Endodermal cell (in vitro differentiated cells): ENCODE results near the gene ITPKA. TPM values are rescaled to one million over a fixed set of nuclear protein-coding genes. Genes with fewer than 3 reads are reported as not detected.

Source experiments
- DNase-seq: peaks from one replicate; pipeline ENCODE4 v3.0.0-alpha.2; 2017
- H3K27ac ChIP-seq: 2 replicates; pipeline ENCODE4 v1.5.1; 2013; ENCODE audit warnings: mild to moderate bottlenecking, low read depth, low read length, moderate library complexity
- H3K27me3 ChIP-seq: 2 replicates; pipeline ENCODE4 v1.6.1; 2013; ENCODE audit warnings: mild to moderate bottlenecking, low read length, moderate library complexity; ENCODE audit not compliant: insufficient read depth, control insufficient read depth, poor library complexity, severe bottlenecking
- H3K36me3 ChIP-seq: 2 replicates; pipeline ENCODE4 v1.7.0; 2013; ENCODE audit warnings: mild to moderate bottlenecking, low read length, moderate library complexity; ENCODE audit not compliant: control insufficient read depth, insufficient read depth
- H3K4me1 ChIP-seq: one replicate; pipeline ENCODE4 v1.7.0; 2013; ENCODE audit warnings: low read length; ENCODE audit not compliant: control insufficient read depth, insufficient read depth
- H3K4me3 ChIP-seq: 2 replicates; pipeline ENCODE4 v1.5.1; 2013; ENCODE audit warnings: mild to moderate bottlenecking, low read length, moderate library complexity
- H3K9ac ChIP-seq: 2 replicates; pipeline ENCODE4 v1.6.1; 2013; ENCODE audit warnings: mild to moderate bottlenecking, low read length, moderate library complexity; ENCODE audit not compliant: poor library complexity, severe bottlenecking; ENCODE audit errors: extremely low read depth
- H3K9me3 ChIP-seq: 2 replicates; pipeline ENCODE4 v1.6.1; 2013; ENCODE audit warnings: mild to moderate bottlenecking, low read length, moderate library complexity; ENCODE audit not compliant: control insufficient read depth
- H3K27ac Mint-ChIP-seq: 2 replicates; pipeline ENCODE4 v1.8.0; 2020; ENCODE audit warnings: mixed read lengths
- H3K27me3 Mint-ChIP-seq: 2 replicates; pipeline ENCODE4 v1.8.0; 2021; ENCODE audit warnings: mild to moderate bottlenecking, mixed read lengths; ENCODE audit not compliant: insufficient read depth
- H3K36me3 Mint-ChIP-seq: 2 replicates; pipeline ENCODE4 v1.8.0; 2020; ENCODE audit warnings: low read depth, mixed read lengths
- H3K4me1 Mint-ChIP-seq: 2 replicates; pipeline ENCODE4 v1.8.0; 2020; ENCODE audit warnings: mixed read lengths
- H3K4me3 Mint-ChIP-seq: 2 replicates; pipeline ENCODE4 v1.8.0; 2020; ENCODE audit warnings: mild to moderate bottlenecking, moderate library complexity, mixed read lengths
- H3K9me3 Mint-ChIP-seq: 2 replicates; pipeline ENCODE4 v1.8.0; 2020; ENCODE audit warnings: mild to moderate bottlenecking, mixed read lengths
- CTCF ChIP-seq: fragments of 200-600 bp; sonication (generic); conservative IDR thresholded peaks from 2 replicates; pipeline ENCODE4 v1.5.0; 2021; ENCODE audit warnings: antibody characterized with exemption, mild to moderate bottlenecking
- WGBS, 2 experiments: methylation state at CpG; one replicate each; pipeline versions ENCODE4 v1.1.5 to v1.1.7; 2013; ENCODE audit warnings: missing lambda C conversion rate in 2 of 2, mixed read lengths in 1 of 2; ENCODE audit not compliant: insufficient coverage in 1 of 2, insufficient read length in 1 of 2; 5-methylcytosine and 5-hydroxymethylcytosine counted together
- long read RNA-seq, 4 experiments: library from polyadenylated mRNA in 2 of 4; library from RNA in 1 of 4; library from capped mRNA in 1 of 4; stranded (forward) in 3 of 4; unstranded in 1 of 4; transcript quantifications; one replicate each; pipeline ENCODE4 v2.0.0, GENCODE V29; 2020 to 2021; ENCODE audit warnings: inconsistent platforms in 1 of 4
- polyA plus RNA-seq, 2 experiments: library from polyadenylated mRNA; stranded (reverse); fragments of 50-300 nt; gene quantifications; one replicate each; pipeline ENCODE4 v1.2.3, GENCODE V29; 2013
- total RNA-seq, 2 donors: library from RNA; stranded (reverse); fragmentation: NEBNext Ultra II Directional in 1 of 2; extraction: Animal tissue kit (Norgen Biotek cat#: 25700) in 1 of 2; gene quantifications; 2 replicates in 1 of 2; 3 replicates in 1 of 2; pipeline ENCODE4 v1.2.1, GENCODE V29; 2021

Gene ITPKA
- 1 to 10 TPM in 1 of 2 donors, under 1 TPM in 1; 0.75 to 1.2 TPM for total RNA-seq
- polyA plus RNA-seq (2013, experiment 1 of 2), result 0.53 TPM
- 0.41 TPM for polyA plus RNA-seq (2013, experiment 2 of 2)
- long read RNA-seq, experiment 1, partial matches to known transcripts, result 0 of 1 reads
- long read RNA-seq, experiment 1, other reads (novel, unspliced or antisense), result 1 of 1 reads
- long read RNA-seq, experiment 2, partial matches to known transcripts, result 0 of 3 reads
- long read RNA-seq, experiment 2, other reads (novel, unspliced or antisense), result 0 of 3 reads
- long read RNA-seq, experiment 3, result 0 reads
- long read RNA-seq, experiment 4, result 0 reads

GRCh38 chr15:41493205-41493901, at the start of gene ITPKA:
TSS of gene ITPKA (plus strand) at chr15:41493874. CDS start at chr15:41493928, 54 bp downstream.
- 0 to 1% methylated on average over 24 to 60 of the region's 60 CpGs for WGBS, 2 experiments
- Histone ChIP-seq H3K4me1 (peaks cover 13% of the 10 kb centered on the region), H3K9me3 (no peaks in the 10 kb centered on the region), H3K4me3 (peak within 1 kb of the TSS; percentile 80), H3K27me3 (peaks cover 79% of the 10 kb centered on the region), H3K36me3 (no peaks in the 10 kb centered on the region), H3K27ac (no peak within 1 kb of the TSS), H3K9ac (no peak within 1 kb of the TSS)
- Mint-ChIP-seq H3K27ac (no peak within 1 kb of the TSS), H3K4me3 (peak within 1 kb of the TSS; percentile 46), H3K9me3 (no peaks in the 10 kb centered on the region), H3K4me1 (peaks cover 7% of the 10 kb centered on the region), H3K36me3 (no peaks in the 10 kb centered on the region), H3K27me3 (peaks cover 76% of the 10 kb centered on the region)
- DNase-seq, result peak; percentile 91
- TF ChIP-seq CTCF, result no peak

DNA sequence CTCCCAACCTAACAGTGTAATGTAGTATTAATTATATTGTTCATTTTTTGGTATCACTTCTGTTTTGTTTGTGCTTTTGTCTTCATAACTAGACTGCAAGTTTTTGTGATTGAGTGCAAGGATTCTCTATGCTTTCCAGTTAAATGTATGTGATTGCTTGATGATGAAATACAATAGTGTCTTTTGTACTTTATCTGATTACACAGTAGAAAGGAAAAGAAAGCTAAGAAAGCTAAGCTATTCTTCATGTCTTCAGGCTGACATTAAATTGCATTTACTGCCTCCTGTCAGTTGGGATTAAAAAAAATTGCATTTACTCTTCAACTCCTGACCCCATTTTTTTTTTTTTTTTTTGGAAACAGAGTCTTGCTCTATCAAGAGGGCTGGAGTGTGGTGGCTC, 48.3 kb upstream of the ITPKA start:
- Histone ChIP-seq H3K9me3 (no peaks in the 10 kb centered on the region), H3K4me3 (no peak overlapping the region), H3K27ac (no peak overlapping the region), H3K36me3 (peaks cover 51% of the 10 kb centered on the region), H3K9ac (no peak overlapping the region), H3K4me1 (no peaks in the 10 kb centered on the region), H3K27me3 (no peaks in the 10 kb centered on the region)
- Mint-ChIP-seq H3K4me3 (no peak overlapping the region), H3K27ac (no peak overlapping the region), H3K4me1 (no peaks in the 10 kb centered on the region), H3K27me3 (no peaks in the 10 kb centered on the region), H3K9me3 (no peaks in the 10 kb centered on the region), H3K36me3 (peaks cover 55% of the 10 kb centered on the region)
- no peak for TF ChIP-seq CTCF
- no peak for DNase-seq

DNA sequence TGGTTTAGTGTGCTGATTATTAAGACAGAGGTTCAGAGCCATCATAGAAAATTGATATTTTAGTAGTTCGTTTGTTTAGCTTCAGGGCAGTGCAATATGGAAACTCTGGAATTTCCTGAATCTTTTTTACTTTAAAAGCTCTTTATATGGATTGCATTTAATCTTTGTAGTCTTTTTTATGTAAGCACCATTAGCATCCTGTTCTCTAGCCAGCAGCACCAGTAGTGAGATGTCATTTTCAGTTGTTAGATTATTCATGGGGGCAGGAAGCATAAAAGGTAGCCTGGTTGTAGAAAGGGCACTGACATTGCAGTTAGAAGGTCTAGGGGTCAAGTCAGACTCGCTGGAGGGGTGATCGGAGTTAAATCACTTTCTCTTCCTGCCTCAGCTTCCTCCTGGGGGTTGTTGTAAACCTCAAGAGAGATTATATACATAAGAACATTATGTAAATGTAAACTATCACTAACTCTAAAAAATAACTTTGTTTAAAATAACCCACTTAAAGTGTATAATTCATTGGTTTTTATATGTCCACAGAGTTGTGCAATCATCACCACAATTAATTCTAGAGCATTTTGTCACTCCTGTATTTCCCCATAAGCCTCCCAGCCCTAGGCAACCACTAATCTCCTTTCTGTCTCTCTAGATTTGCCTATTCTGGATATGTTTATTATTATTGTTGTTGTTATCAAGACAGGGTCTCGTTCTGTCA, 31.4 kb upstream of the ITPKA start:
- Mint-ChIP-seq H3K9me3 (peaks cover 2% of the 10 kb centered on the region), H3K4me3 (no peak overlapping the region), H3K4me1 (no peaks in the 10 kb centered on the region), H3K27me3 (no peaks in the 10 kb centered on the region), H3K36me3 (peaks cover 67% of the 10 kb centered on the region), H3K27ac (no peak overlapping the region)
- Histone ChIP-seq H3K9ac (no peak overlapping the region), H3K4me1 (no peaks in the 10 kb centered on the region), H3K27ac (no peak overlapping the region), H3K36me3 (peaks cover 69% of the 10 kb centered on the region), H3K4me3 (no peak overlapping the region), H3K9me3 (no peaks in the 10 kb centered on the region), H3K27me3 (no peaks in the 10 kb centered on the region)
- 96 to 100% methylated on average over 2 to 3 of the region's 4 CpGs for WGBS, 2 experiments
- no peak for DNase-seq
- TF ChIP-seq CTCF, result no peak
